ENCODE data around the gene ACSL1.
A peak's percentile ranks its signal among the peaks of the same experiment; 100 is the strongest.
"Not testable (repeated sequence)": the region's sequence is repeated elsewhere in the genome, so short reads cannot be mapped to it uniquely, and the experiment has no call there.

ACSL1 gene

GRCh38 chr4:184747034-184747830 is 78.5 kb downstream of the ACSL1 start:
- H3K4me3 ChIP-seq (replicated peaks; ENCODE audit: low read depth, low read length), result no peak overlapping the region
- TF ChIP-seq, protein P1, sequence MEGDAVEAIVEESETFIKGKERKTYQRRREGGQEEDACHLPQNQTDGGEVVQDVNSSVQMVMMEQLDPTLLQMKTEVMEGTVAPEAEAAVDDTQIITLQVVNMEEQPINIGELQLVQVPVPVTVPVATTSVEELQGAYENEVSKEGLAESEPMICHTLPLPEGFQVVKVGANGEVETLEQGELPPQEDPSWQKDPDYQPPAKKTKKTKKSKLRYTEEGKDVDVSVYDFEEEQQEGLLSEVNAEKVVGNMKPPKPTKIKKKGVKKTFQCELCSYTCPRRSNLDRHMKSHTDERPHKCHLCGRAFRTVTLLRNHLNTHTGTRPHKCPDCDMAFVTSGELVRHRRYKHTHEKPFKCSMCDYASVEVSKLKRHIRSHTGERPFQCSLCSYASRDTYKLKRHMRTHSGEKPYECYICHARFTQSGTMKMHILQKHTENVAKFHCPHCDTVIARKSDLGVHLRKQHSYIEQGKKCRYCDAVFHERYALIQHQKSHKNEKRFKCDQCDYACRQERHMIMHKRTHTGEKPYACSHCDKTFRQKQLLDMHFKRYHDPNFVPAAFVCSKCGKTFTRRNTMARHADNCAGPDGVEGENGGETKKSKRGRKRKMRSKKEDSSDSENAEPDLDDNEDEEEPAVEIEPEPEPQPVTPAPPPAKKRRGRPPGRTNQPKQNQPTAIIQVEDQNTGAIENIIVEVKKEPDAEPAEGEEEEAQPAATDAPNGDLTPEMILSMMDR (IDR thresholded peaks at IDR 0.05; ENCODE audit: low read depth, low read length, missing control alignments), result no peak
- DNase-seq (ENCODE audit: extremely low read depth, low read depth), result no peak

DNA sequence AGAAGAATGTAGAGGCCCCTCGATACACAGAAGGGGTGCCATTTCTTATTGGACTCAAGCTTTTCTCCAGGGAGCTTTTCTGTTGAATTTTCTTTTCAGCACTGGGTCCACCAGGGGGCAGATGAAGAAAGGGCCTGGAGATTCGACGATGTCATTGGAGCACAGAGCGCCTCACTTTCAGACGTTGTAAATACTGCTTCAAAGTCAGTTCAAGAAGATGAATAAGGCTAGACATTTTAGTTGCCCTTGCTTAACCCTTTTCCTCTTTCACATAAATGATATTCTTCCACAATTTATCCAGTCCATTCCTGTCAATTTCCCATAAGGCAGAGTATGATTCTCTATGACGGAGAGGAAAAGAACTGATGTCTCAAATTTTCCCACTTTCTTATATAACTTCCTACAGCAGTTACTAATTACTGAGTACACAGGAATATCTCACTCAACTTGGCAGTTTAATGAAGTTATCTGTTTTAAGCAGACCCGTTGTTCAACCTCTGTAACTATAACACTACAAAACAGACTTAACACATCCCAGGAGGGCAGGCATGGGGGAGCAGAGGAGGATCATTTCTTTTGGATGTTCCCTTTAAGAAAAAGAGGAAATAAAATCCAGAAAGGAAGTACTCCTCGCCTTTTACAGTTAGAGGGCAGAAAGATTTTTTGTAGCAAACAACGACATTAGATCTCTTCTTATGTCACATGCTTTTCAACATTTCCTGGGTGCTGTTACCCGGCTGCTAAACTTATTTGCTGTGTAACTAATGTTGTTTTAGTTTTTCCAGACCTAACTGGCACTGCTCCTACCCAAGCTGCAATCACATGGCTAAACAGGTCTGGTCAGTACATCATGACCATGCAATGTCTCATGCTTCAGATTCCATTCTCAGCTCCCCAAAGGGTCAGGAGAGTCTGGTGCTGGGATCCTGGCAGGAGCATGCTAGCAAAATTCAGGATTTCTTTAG is 79.7 kb downstream of the ACSL1 start:
- no peak overlapping the region for H3K4me3 ChIP-seq (replicated peaks; ENCODE audit: low read depth, low read length)
- TF ChIP-seq, protein P1 (IDR thresholded peaks at IDR 0.05; ENCODE audit: low read depth, low read length, missing control alignments), result peak; percentile 77
- DNase-seq (ENCODE audit: extremely low read depth, low read depth), result peak; percentile 55

- TF ChIP-seq, protein P1 (IDR thresholded peaks at IDR 0.05; ENCODE audit: low read depth, low read length, missing control alignments), result no peak
- no peak for DNase-seq (ENCODE audit: extremely low read depth, low read depth)
- no peak overlapping the region for H3K4me3 ChIP-seq (replicated peaks; ENCODE audit: low read depth, low read length)
Measured at GRCh38 chr4:184744236-184744635, 81.5 kb downstream of the ACSL1 start.

DNA sequence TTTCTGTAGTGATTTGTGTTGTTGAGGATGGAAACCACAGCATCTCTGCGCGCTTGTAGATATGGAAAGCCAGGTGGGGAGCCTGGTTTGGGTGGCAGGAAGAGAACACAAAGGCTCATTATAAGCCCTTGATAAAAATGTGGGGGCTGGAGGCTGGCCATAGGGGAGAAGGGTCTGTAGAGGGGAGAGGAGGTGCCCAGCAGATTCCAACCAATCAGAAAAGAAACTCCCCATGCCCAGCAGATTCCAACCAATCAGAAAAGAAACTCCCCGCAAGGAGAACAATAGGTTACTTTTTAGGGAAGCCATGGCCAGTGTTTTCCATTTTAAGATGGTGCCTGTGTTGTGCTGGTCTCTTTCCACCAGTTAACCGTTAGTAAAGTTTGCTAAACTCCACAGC is 82.1 kb downstream of the ACSL1 start:
- no peak for DNase-seq (ENCODE audit: extremely low read depth, low read depth)
- no peak overlapping the region for H3K4me3 ChIP-seq (replicated peaks; ENCODE audit: low read depth, low read length)
- TF ChIP-seq, protein P1 (IDR thresholded peaks at IDR 0.05; ENCODE audit: low read depth, low read length, missing control alignments), result no peak

GRCh38 chr4:184741651-184742050 is 84.1 kb downstream of the ACSL1 start:
- not testable (repeated sequence) for H3K4me3 ChIP-seq (replicated peaks; ENCODE audit: low read depth, low read length); DNase-seq (ENCODE audit: extremely low read depth, low read depth)

GRCh38 chr4:184740980-184741391 is 84.8 kb downstream of the ACSL1 start:
- DNase-seq (ENCODE audit: extremely low read depth, low read depth), result no peak

DNA sequence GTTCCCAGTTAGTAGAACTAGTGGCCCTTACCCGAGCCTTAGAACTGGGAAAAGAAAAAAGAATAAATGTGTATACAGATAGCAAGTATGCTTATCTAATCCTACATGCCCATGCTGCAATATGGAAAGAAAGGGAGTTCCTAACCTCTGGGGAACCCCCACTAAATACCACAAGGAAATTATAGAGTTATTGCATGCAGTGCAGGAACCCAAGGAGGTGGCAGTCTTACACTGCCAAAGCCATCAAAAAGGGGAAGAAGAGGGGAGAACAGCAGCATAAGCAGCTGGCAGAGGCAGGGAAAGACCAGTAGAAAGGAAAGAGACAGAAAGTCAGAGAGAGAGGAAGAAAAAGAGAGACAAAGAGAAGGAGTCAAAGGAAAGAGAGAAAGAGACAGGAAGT is 86.2 kb downstream of the ACSL1 start:
- not testable (repeated sequence) for H3K4me3 ChIP-seq (replicated peaks; ENCODE audit: low read depth, low read length); DNase-seq (ENCODE audit: extremely low read depth, low read depth)

More at GRCh38 chr4:184740980-184741391, 84.8 kb downstream of the ACSL1 start:
- no peak overlapping the region for H3K4me3 ChIP-seq (replicated peaks; ENCODE audit: low read depth, low read length)
- TF ChIP-seq, protein P1 (IDR thresholded peaks at IDR 0.05; ENCODE audit: low read depth, low read length, missing control alignments), result no peak

Data from HFF-Myc (cell line).